HCT116 (cell line): ENCODE results near the gene SLC6A13. TPM values are rescaled to one million over a fixed set of nuclear protein-coding genes. Genes with fewer than 3 reads are reported as not detected.

ENCODE experiments used
- ATAC-seq: fragments of 200-7000 bp; cut with Tn5 transposase; 2 replicates; pipeline ENCODE4 v1.9.1; 2020; ENCODE audit warnings: mild to moderate bottlenecking, moderate library complexity
- BruUV-seq: library from RNA; stranded (reverse); fragments of 400-500 nt; replicated peaks from 2 replicates; lab custom pipeline; 2021; lab: Mats Ljungman, UMichigan
- CTCF ChIA-PET: fragments of 300-600 bp; sonication (Branson Sonifier 250); formaldehyde crosslinking; loops from one replicate; lab custom pipeline; 2021; ENCODE audit warnings: antibody characterized with exemption; lab: Charles Lee
- POLR2A ChIA-PET: fragments of 300-600, 350-600 bp; sonication (Branson Sonifier 250); formaldehyde crosslinking; loops from one replicate; lab custom pipeline; 2021; ENCODE audit warnings: antibody characterized with exemption; lab: Charles Lee
- RAD21 ChIA-PET, 2 experiments: fragments of 300-600 bp; sonication (Branson Sonifier 250); formaldehyde crosslinking; loops; one replicate each; lab custom pipeline; 2023; ENCODE audit warnings: low total read pairs in 2 of 2; ENCODE audit not compliant: uncharacterized antibody in 2 of 2, unreplicated experiment in 2 of 2, low non-redundant PET in 1 of 2; lab: Charles Lee
- DNase-seq: peaks from one replicate; pipeline ENCODE4 v3.0.0-alpha.2; 2010; ENCODE audit warnings: low read depth, low spot score
- H2AFZ ChIP-seq: fragments of 200-600 bp; shearing (Covaris generic), sonication (generic); 2 replicates; pipeline ENCODE4 v1.6.1; 2017; ENCODE audit warnings: low read depth, mixed run types, mixed read lengths, antibody characterized with exemption, low read length; ENCODE audit not compliant: poor library complexity, severe bottlenecking
- H3K27ac ChIP-seq: 2 replicates; pipeline ENCODE4 v1.5.1; 2012; ENCODE audit warnings: low read depth, low read length
- H3K27me3 ChIP-seq: fragments of 200-600 bp; sonication (generic); 2 replicates; pipeline ENCODE4 v1.6.1; 2016; ENCODE audit warnings: mixed run types, low read length, mixed read lengths; ENCODE audit not compliant: insufficient read depth
- H3K36me3 ChIP-seq, 2 experiments: fragments of 200-500 bp in 1 of 2; fragments of 200-600 bp in 1 of 2; sonication (Bioruptor generic) in 1 of 2; sonication (generic) in 1 of 2; 2 replicates each; pipeline versions ENCODE4 v1.5.1 to v1.6.1; 2014 to 2016; ENCODE audit warnings: low read length in 2 of 2, inconsistent platforms in 1 of 2, mixed read lengths in 1 of 2, mixed run types in 1 of 2; ENCODE audit not compliant: insufficient read depth in 2 of 2, control insufficient read depth in 1 of 2
- H3K4me1 ChIP-seq, 2 experiments: fragments of 200-600 bp in 1 of 2; sonication (generic) in 1 of 2; 2 replicates each; pipeline versions ENCODE4 v1.5.1 to v1.6.1; 2012 to 2017; ENCODE audit warnings: low read length in 2 of 2, inconsistent platforms in 1 of 2, mild to moderate bottlenecking in 1 of 2, mixed read lengths in 1 of 2, mixed run types in 1 of 2, moderate library complexity in 1 of 2; ENCODE audit not compliant: insufficient read depth in 2 of 2, control insufficient read depth in 1 of 2
- H3K4me2 ChIP-seq: fragments of 200-600 bp; sonication (generic); 2 replicates; pipeline ENCODE4 v1.6.1; 2017; ENCODE audit warnings: mixed run types, low read length, mixed read lengths
- H3K4me3 ChIP-seq, 2 experiments: fragments of 200-600 bp in 1 of 2; sonication (generic) in 1 of 2; replicated peaks in 1 of 2; 2 replicates each; pipeline ENCODE4 v1.5.1; 2011 to 2016; ENCODE audit warnings: low read length in 2 of 2, control low read depth in 1 of 2, low read depth in 1 of 2, mild to moderate bottlenecking in 1 of 2, mixed read lengths in 1 of 2, mixed run types in 1 of 2
- H3K79me2 ChIP-seq: fragments of 200-600 bp; sonication (generic); 2 replicates; pipeline ENCODE4 v1.6.1; 2017; ENCODE audit warnings: mild to moderate bottlenecking, mixed run types, low read length, moderate library complexity, mixed read lengths; ENCODE audit not compliant: insufficient read depth
- H3K9ac ChIP-seq: fragments of 200-600 bp; sonication (generic); 2 replicates; pipeline ENCODE4 v1.6.1; 2016; ENCODE audit warnings: low read length, mixed read lengths
- H3K9me2 ChIP-seq: fragments of 200-600 bp; sonication (generic), shearing (Covaris generic); 2 replicates; pipeline ENCODE4 v1.6.1; 2017; ENCODE audit warnings: mixed run types, mild to moderate bottlenecking, moderate library complexity; ENCODE audit not compliant: insufficient read depth
- H3K9me3 ChIP-seq, 2 experiments: fragments of 200-500 bp in 1 of 2; fragments of 200-600 bp in 1 of 2; sonication (Bioruptor generic) in 1 of 2; sonication (generic) in 1 of 2; 2 replicates each; pipeline ENCODE4 v1.6.1; 2014 to 2017; ENCODE audit warnings: low read length in 2 of 2, mixed read lengths in 2 of 2, inconsistent platforms in 1 of 2, low read depth in 1 of 2, mild to moderate bottlenecking in 1 of 2, mixed run types in 1 of 2, moderate library complexity in 1 of 2; ENCODE audit not compliant: control insufficient read depth in 1 of 2, insufficient read depth in 1 of 2
- H4K20me1 ChIP-seq: fragments of 200-600 bp; sonication (generic), shearing (Covaris generic); 2 replicates; pipeline ENCODE4 v1.6.1; 2017; ENCODE audit warnings: mixed run types, mild to moderate bottlenecking, moderate library complexity; ENCODE audit not compliant: insufficient read depth
- CEBPB ChIP-seq: IDR thresholded peaks from 2 replicates; pipeline ENCODE4 v1.6.1; 2012; ENCODE audit warnings: low read depth
- ELF1 ChIP-seq: IDR thresholded peaks from 2 replicates; pipeline ENCODE4 v1.6.1; 2012; ENCODE audit warnings: low read depth, borderline replicate concordance
- EZH2 ChIP-seq: fragments of 200-600 bp; sonication (generic); IDR thresholded peaks from 2 replicates; pipeline ENCODE4 v1.6.1; 2017; ENCODE audit warnings: antibody characterized with exemption, mixed run types
- EZH2phosphoT487 ChIP-seq: fragments of 200-600 bp; IDR thresholded peaks from 2 replicates; pipeline ENCODE4 v1.6.1; 2018; ENCODE audit warnings: antibody characterized with exemption, borderline replicate concordance
- MAX ChIP-seq: IDR thresholded peaks from 2 replicates; pipeline ENCODE4 v1.6.1; 2012
- SP1 ChIP-seq: IDR thresholded peaks from 2 replicates; pipeline ENCODE4 v1.6.1; 2012; ENCODE audit warnings: low read depth
- SRF ChIP-seq: IDR thresholded peaks from 2 replicates; pipeline ENCODE4 v1.6.1; 2012; ENCODE audit warnings: low read depth
- TCF7L2 ChIP-seq: IDR thresholded peaks from 2 replicates; pipeline ENCODE4 v1.7.0; 2011; ENCODE audit warnings: borderline replicate concordance, inconsistent platforms; ENCODE audit not compliant: insufficient read depth, insufficient read length; ENCODE audit errors: extremely low read depth
- YY1 ChIP-seq: IDR thresholded peaks from 2 replicates; pipeline ENCODE4 v1.6.1; 2011; ENCODE audit warnings: low read length, low read depth, moderate library complexity, mild to moderate bottlenecking; ENCODE audit not compliant: insufficient replicate concordance; ENCODE audit errors: extremely low read depth
- intact Hi-C: fragments of 100-400 bp; cut with micrococcal nuclease; formaldehyde crosslinking; loops from 2 replicates; pipeline ENCODE4 v1.10.0; 2022
- total RNA-seq: library from RNA; stranded (reverse); gene quantifications from one replicate; pipeline ENCODE4 v1.2.1, GENCODE V29; 2021; ENCODE audit not compliant: unreplicated experiment
- TF ChIP-seq, protein P1 (sequence below): IDR thresholded peaks from 2 replicates; pipeline ENCODE4 v1.6.1; 2012; ENCODE audit warnings: low read depth

SLC6A13 gene
- total RNA-seq, 1 experiment from 2014 or later = 0.39 TPM

DNA sequence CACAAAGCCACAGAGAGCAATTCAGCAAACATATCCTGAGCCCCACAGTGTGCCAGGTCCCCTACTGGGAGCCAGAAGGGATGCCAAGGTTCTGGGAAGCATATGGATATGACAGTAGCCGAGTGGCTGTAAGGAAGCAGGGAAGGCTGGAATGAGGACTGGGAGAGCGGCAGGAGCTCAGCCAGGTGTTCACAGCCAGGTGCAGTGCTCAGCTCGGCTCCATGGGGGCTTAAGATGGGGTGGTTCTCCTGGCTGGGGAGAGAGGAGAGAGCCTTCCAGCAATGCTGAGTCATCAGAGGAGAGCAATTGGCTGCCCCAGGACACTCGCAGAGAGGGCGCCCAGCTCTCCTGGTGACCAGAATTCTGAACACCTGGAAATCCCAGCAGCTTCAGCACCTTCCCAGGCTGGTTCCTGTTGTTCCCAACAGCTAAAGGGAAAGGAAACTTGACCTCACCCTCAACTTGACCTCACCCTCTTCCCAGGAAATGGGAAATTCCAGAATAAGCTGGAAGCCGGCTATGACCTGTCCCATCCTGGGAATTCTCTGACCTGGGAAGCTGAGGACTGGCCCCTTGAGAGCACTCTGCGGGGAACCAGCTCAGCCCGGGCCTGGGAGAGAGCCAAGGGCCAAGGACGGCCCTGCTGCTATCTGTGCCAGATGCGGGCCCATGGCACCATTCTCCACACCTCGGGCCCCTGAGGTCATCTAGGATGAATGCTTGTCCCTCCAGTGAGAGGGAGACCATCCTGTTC, 83.3 kb downstream of the SLC6A13 start:
- H3K36me3 ChIP-seq = no peaks in the 10 kb centered on the region
- no peaks in the 10 kb centered on the region for H3K27me3 ChIP-seq
- DNase-seq (no peak), ATAC-seq (no peak)
- ChIA-PET CTCF (interaction anchor here (0.5 kb wide), 1 partner anchor 179 kb away, joined by 4 read pairs; no protein-coding TSS in a partner anchor), POLR2A (no interaction called here)
- H4K20me1 ChIP-seq = no peaks in the 10 kb centered on the region
- no peaks in the 10 kb centered on the region for H3K9me3 ChIP-seq
- no peak overlapping the region for H3K9ac ChIP-seq
- no peaks in the 10 kb centered on the region for H3K79me2 ChIP-seq
- peaks cover 9 to 55% of the 10 kb centered on the region in 2 experiments; a peak in 3 of 4 replicates for H3K4me1 ChIP-seq
- no TSS peak for BruUV-seq
- H3K4me2 ChIP-seq = peak overlapping the region; percentile 32
- intact Hi-C loops = no loop called here
- no peaks in the 10 kb centered on the region for H3K9me2 ChIP-seq
- H3K27ac ChIP-seq = no peak overlapping the region
- no peak overlapping the region for H3K4me3 ChIP-seq
- TF ChIP-seq CEBPB = no peak
- no peak for TF ChIP-seq YY1
- no peak for TF ChIP-seq MAX
- no peak for TF ChIP-seq ELF1
- no peak for TF ChIP-seq SP1
- no peak for TF ChIP-seq SRF
- TF ChIP-seq TCF7L2 = no peak
- TF ChIP-seq EZH2phosphoT487 = no peak
- TF ChIP-seq EZH2 = no peak
- TF ChIP-seq, protein P1, sequence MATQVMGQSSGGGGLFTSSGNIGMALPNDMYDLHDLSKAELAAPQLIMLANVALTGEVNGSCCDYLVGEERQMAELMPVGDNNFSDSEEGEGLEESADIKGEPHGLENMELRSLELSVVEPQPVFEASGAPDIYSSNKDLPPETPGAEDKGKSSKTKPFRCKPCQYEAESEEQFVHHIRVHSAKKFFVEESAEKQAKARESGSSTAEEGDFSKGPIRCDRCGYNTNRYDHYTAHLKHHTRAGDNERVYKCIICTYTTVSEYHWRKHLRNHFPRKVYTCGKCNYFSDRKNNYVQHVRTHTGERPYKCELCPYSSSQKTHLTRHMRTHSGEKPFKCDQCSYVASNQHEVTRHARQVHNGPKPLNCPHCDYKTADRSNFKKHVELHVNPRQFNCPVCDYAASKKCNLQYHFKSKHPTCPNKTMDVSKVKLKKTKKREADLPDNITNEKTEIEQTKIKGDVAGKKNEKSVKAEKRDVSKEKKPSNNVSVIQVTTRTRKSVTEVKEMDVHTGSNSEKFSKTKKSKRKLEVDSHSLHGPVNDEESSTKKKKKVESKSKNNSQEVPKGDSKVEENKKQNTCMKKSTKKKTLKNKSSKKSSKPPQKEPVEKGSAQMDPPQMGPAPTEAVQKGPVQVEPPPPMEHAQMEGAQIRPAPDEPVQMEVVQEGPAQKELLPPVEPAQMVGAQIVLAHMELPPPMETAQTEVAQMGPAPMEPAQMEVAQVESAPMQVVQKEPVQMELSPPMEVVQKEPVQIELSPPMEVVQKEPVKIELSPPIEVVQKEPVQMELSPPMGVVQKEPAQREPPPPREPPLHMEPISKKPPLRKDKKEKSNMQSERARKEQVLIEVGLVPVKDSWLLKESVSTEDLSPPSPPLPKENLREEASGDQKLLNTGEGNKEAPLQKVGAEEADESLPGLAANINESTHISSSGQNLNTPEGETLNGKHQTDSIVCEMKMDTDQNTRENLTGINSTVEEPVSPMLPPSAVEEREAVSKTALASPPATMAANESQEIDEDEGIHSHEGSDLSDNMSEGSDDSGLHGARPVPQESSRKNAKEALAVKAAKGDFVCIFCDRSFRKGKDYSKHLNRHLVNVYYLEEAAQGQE = no peak
- TF ChIP-seq, all 23 proteins: peak for 0
- RAD21 ChIA-PET = no interaction called here
- H2AFZ ChIP-seq = no peak overlapping the region
